Activated naive CD8-positive, alpha-beta T cell treated with anti-CD3 and anti-CD28 coated beads, Interleukin-2, amount 50 U/mL, for 16 hours (primary cell): Measurements from ENCODE around the gene FAM13A.
"Not testable (repeated sequence)": the region's sequence is repeated elsewhere in the genome, so short reads cannot be mapped to it uniquely, and the experiment has no call there.

Experiments
- DNase-seq: peaks from one replicate; pipeline ENCODE4 v3.0.0-alpha.2; 2020; ENCODE audit warnings: low read depth, low spot score

Gene FAM13A

DNA sequence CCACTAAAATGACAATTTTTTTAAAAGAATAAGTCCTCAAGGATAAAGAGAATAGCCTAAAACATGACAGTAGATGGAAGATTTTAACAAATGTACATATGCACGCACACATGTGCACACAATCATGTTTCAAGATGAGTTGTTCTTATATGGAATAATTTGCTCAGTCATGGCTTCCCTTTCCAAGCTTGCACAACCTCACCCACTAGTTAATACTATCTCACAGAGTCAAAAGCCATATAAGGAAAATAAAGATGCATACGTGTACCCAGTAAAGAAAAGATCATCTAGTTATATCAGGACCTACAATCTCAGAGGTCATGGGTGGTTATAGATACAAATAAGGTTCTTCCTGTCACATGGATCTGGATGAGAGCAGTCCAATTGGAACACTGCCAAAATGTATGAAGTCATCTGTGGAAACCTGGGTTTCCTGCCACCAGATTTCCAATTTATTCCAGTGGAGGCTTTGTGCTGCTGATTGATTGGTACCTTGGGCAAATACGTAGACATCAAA, 56.1 kb downstream of the FAM13A start:
- no peak for DNase-seq

DNA sequence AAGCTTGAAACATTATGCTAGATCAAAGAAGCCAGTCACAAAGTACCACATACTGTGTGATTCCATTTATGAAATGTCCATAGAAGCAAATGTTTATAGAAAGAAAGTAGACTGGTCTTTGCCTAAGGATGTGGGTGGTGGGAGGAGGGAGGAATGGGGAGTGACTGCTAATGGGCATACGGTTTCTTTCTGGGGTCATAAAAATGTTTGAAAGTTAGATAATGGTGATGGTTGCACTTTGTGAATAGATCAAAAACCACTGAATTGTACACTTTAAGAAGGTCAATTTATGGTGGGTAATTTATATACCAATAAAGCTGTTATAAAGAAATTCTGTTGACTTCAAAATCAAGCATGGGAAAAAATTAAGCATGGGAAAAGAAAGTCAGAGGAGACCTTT, 56.6 kb downstream of the FAM13A start:
- no peak for DNase-seq

- DNase-seq, result no peak
Measured at GRCh38 chr4:88999392-88999930, 57.5 kb downstream of the FAM13A start.

DNA sequence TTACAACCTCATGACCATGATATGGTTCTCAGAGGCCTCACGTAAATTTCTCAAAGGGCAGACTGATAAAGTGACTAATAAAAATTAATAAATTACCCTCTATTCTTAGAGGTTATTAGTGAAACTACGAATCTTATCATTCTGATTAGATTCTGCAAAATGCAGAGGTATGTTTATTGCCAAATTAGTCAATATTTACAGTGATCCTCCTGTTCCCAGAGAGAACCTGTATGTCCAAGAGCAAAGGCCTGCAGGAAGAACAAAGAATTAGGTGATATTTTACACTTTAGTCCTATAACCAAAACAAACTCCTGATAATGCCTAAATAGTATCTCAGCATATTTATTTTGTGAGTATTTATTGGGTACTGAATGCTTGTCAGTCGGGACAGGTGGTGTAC, 58.1 kb downstream of the FAM13A start:
- no peak for DNase-seq

DNA sequence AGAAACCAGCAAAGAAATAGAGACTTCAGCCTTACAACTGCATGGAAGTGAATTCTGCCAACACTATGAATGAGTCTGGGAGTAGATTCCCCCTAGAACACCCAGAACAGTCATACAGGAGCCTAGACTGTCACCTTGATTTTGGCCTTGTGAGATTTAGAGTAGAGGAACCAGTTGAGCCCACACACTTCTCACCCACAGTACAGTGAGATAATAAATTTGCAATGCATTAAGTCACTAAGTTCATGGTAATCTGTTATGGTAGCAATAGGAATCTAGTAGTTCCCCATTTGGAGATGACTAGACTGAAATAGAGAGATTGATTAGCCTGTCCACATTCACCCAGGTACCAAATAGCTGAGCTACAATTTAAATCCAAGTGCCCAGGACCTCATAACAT, 59.0 kb downstream of the FAM13A start:
- no peak for DNase-seq

DNA sequence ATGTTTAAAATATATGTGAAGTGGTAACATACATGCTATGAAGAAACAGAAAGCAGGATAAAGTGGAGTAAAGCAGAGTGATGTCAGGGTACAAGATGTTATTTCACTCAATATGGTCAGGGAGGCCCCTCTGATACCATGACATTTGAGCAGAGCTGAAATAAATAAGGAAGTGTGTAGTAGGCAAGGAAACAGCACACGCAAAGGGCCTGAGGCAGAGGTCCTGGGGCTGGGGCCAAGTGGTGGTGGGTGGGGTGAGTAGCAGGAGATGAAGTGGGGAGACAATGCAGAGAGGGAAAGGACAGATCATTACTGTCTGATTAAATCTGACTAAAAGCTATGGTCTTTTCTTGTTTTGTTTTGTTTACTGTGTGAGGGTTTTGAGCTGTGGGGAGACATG, 61.1 kb downstream of the FAM13A start:
- DNase-seq, result no peak

- not testable (repeated sequence) for DNase-seq
Measured at GRCh38 chr4:88995257-88995656, 61.7 kb downstream of the FAM13A start.

DNA sequence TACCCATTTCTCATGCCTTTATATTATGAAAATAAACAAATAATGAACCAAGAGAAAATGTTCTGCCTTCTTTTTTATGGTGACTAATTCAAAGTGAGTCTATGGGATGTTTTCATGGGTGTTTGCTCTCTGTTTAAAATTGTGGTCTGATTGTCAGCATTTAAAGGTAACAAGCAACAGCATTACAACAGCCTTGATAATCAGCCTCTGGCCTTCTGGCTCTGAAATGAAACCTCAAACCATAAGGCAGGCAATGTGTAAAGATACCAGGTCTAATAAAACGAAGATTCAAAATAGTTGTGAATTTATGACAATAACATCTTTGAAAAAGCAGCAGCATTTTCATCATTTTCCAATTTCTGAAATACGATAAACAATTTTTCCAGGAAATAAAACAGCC, 63.7 kb downstream of the FAM13A start:
- DNase-seq, result no peak

- DNase-seq, result no peak
Measured at GRCh38 chr4:88991746-88992145, 65.2 kb downstream of the FAM13A start.

DNA sequence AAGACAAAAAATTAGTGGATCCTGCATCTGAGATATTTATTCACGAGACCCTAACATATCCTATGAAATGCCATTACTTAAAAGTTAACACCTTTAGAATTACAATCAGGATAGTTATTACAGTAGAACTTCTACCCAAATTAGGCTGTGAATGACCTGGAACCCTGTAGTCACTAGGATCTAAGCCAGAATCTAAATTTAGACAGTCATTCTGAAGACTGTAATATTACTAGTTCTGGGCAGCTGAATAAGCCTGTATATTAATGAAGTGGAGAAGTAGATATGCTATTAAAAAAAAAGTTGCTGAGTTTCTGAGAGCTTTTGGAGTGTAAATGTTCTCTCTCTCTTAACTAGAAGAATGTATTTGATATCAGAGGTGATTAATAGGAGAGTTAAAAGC, 67.0 kb downstream of the FAM13A start:
- no peak for DNase-seq

DNA sequence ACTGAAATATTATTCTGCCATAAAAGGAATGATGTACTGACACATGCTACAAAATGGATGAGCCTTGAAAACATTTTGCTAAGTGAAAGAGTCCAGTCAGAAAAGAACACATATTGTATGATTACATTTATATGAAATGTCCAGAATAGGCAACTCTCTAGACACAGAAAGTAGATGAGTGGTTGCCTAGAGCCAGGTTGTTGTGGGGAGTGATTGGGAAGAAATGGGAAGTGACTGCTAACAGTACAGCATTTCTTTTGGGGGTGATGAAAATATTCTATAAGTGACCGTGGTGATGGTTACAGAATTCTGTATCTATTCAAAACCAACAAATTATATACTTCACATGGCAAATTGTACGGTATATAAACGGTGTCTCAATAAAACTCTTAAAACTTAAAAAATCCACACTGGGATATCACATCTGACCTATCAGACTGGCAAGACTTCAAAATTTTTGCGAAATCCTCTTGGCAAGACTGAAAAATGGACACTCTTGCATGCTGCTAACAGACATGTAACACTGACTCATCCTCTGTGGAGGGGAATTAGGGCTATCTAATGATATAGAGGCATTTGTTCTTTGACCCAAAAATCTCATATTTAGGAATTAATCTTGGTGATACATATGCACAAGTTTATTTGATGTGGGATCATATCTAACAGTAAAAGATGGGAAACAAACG, 71.8 kb downstream of the FAM13A start:
- no peak for DNase-seq

- DNase-seq, result no peak
Measured at GRCh38 chr4:88982757-88983156, 74.2 kb downstream of the FAM13A start.

GRCh38 chr4:88981993-88982392, 75.0 kb downstream of the FAM13A start:
- DNase-seq, result no peak

DNA sequence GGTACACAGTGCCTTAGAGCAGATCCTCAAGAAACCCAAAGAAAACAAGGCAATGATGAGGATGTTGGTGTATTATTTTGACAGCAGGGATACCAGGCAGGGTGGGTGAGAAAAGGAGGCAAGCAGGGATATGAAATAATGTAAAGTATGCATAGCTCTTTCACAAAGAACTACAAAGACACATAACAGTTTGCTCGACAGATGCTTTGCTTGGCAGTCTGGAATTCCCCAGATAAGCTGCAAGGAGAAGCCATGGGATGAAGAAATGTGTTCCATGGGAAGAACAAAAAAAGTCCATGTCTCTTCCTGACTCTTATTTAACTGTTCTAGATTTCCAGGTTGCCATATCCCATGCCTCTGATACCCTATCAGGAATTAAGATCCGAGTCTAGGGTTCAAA, 75.4 kb downstream of the FAM13A start:
- no peak for DNase-seq

DNA sequence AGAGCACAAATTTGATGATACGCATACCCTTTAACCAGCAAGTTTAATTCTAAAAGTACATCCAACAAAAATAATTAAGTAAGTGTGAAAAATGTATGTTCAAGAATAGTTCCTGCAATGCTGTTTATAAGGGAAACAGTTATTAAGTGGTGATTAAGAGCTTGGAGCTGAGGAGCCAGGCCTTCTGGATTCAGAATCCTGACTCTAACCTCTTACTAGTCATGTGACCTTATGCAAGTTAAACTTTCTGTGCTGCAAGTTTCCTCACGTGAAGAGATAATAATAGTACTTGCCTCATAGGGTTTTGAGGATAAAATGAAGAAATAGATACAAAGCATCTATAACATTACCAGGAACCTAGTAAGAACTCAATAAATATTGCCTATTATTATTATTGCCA, 77.7 kb downstream of the FAM13A start:
- no peak for DNase-seq

DNA sequence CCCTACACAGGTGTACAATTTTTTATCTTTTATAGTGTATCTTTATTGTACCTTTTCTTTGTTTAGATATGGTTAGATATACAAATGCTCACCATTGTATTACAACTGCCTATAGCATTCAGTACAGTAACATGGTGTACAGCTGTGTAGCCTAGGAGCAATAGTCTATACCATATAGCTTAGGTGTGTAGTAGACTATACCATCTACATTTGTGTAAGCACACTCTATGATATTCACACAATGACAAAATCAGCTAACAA, 80.3 kb downstream of the FAM13A start:
- DNase-seq, result no peak

- no peak for DNase-seq
Measured at GRCh38 chr4:88975958-88976774, 80.8 kb downstream of the FAM13A start.

- no peak for DNase-seq
Measured at GRCh38 chr4:88971536-88971935, 85.4 kb downstream of the FAM13A start.

DNA sequence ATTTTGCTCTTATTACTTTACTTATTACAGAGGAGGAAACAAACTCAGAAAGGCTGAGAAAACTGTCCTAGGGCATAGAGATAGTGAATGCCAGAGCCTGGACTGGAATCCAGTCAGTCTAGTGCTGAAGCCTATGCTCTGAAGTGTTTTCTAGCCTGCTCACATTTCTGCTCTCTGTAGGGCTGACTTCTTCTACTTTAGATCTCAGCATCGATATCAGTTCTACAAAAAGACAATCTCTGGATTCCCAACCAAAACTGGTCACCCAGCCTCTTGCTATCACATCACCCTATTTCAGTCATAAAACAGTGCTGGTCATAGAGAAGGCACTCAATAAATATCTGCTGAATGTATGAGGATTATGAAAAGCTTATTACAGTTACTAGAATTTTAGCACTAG, 87.2 kb downstream of the FAM13A start:
- DNase-seq, result no peak

- no peak for DNase-seq
Measured at GRCh38 chr4:88969271-88969670, 87.7 kb downstream of the FAM13A start.

GRCh38 chr4:88967883-88968331, 89.1 kb downstream of the FAM13A start:
- DNase-seq, result no peak

DNA sequence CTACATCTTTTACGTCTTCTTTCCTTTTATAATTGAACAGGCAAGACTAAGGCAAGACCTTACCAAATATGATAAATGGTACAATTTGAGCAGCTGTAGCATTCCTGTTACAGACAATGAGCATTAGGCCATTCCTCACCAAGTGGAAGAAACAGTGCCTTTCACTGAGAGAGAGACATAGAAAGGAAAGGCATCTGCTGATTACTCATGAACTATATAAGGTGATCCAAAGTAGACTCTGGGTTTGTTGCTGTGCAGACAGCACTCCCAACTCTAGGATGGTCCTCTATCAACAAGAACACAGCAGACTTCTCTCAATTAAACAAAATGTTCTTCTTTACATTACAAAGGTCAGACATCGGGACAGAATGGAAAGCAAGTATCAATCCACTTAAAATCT, 91.9 kb downstream of the FAM13A start:
- no peak for DNase-seq

- no peak for DNase-seq
Measured at GRCh38 chr4:88964450-88964849, 92.5 kb downstream of the FAM13A start.
